Chondrocyte (in vitro differentiated cells): ENCODE measurements around the gene AKAP4. TPM values are rescaled to one million over a fixed set of nuclear protein-coding genes. Genes with fewer than 3 reads are reported as not detected.

Experiments
- DNase-seq: peaks from one replicate; pipeline ENCODE4 v3.0.0; 2021; ENCODE audit warnings: mixed read lengths, low spot score
- H3K27ac Mint-ChIP-seq: one replicate; pipeline ENCODE4 v1.8.0; 2021; ENCODE audit warnings: mild to moderate bottlenecking, moderate library complexity, mixed read lengths; ENCODE audit not compliant: unreplicated experiment
- H3K27me3 Mint-ChIP-seq: 2 replicates; pipeline ENCODE4 v1.8.0; 2021; ENCODE audit warnings: low read depth, mixed read lengths
- H3K36me3 Mint-ChIP-seq: 2 replicates; pipeline ENCODE4 v1.8.0; 2021; ENCODE audit warnings: low read depth, mixed read lengths
- H3K4me1 Mint-ChIP-seq: 2 replicates; pipeline ENCODE4 v1.8.0; 2021; ENCODE audit warnings: low read depth, mild to moderate bottlenecking, mixed read lengths
- H3K4me3 Mint-ChIP-seq: one replicate; pipeline ENCODE4 v1.8.0; 2021; ENCODE audit warnings: mild to moderate bottlenecking, moderate library complexity, mixed read lengths; ENCODE audit not compliant: unreplicated experiment
- H3K9me3 Mint-ChIP-seq: 2 replicates; pipeline ENCODE4 v1.8.0; 2021; ENCODE audit warnings: low read depth, mixed read lengths
- total RNA-seq: library from RNA; stranded (reverse); gene quantifications from 3 replicates; pipeline ENCODE4 v1.2.1, GENCODE V29; 2021
- TF ChIP-seq, protein P1 (sequence below): fragments of 200-600 bp; sonication (generic); IDR thresholded peaks from 2 replicates; pipeline ENCODE4 v1.5.0; 2021; ENCODE audit warnings: antibody characterized with exemption, mild to moderate bottlenecking, moderate library complexity

Gene AKAP4
- total RNA-seq, 1 donor from 2014 or later = not detected

DNA sequence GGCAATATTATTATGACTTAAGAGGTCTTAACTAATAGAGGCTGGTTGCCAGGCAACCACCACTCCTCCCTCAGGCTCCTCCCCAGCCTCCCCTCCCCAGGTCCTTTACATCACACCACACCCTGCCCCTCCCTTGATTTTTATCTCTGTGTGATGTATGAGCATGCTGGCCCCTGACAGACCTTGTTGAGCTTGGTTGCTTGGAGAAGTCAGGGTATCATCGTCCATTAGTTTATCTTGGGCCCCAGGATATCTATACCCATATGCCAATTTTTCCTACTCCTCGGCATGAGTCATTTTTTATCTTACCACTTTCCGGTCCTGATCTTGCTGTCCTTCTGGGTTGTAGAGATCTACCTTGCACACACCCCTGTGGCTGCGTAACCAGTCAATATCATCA is 2.5 kb downstream of the AKAP4 start:
- no peaks in the 10 kb centered on the region for H3K27me3 Mint-ChIP-seq
- no peaks in the 10 kb centered on the region for H3K4me1 Mint-ChIP-seq
- no peak overlapping the region for H3K27ac Mint-ChIP-seq
- H3K4me3 Mint-ChIP-seq = no peak overlapping the region
- no peaks in the 10 kb centered on the region for H3K9me3 Mint-ChIP-seq
- TF ChIP-seq, protein P1, sequence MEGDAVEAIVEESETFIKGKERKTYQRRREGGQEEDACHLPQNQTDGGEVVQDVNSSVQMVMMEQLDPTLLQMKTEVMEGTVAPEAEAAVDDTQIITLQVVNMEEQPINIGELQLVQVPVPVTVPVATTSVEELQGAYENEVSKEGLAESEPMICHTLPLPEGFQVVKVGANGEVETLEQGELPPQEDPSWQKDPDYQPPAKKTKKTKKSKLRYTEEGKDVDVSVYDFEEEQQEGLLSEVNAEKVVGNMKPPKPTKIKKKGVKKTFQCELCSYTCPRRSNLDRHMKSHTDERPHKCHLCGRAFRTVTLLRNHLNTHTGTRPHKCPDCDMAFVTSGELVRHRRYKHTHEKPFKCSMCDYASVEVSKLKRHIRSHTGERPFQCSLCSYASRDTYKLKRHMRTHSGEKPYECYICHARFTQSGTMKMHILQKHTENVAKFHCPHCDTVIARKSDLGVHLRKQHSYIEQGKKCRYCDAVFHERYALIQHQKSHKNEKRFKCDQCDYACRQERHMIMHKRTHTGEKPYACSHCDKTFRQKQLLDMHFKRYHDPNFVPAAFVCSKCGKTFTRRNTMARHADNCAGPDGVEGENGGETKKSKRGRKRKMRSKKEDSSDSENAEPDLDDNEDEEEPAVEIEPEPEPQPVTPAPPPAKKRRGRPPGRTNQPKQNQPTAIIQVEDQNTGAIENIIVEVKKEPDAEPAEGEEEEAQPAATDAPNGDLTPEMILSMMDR = no peak
- H3K36me3 Mint-ChIP-seq = no peaks in the 10 kb centered on the region
- DNase-seq = no peak

DNA sequence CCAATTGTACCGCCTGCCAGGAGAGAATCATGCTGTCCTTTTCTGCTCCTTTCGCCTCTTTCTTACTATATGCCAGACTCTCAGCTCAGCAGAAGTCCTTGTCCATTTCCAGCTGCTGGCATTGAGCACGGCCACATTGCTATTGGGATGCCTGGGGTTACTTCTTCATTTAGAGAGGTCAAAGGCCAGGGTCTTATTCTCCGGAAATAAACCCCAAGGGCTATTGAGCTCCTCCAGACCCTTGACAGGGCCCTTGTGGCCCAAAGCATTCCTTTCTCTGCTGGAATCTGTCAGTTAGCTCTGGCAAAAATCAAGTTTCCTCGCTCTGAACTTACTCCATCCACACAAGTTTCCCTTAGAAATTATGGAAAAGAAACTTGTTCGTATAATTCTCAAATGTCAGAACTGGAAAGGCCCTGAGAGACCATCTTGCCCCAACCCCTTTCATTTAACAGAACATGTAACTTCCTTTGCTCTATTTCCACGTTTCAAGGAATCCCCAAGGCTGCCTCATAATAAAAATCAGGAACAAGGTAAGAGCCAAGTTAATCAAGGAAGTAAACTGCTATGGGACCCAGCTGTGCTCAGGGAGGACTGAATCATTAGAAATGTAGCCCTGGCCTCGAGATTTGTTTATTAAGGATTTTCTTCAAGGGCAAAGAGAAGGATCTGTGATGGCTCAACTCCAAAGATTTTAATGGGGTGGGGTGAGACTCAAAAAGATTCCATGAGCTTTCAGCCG is 11.8 kb downstream of the AKAP4 start:
- H3K27me3 Mint-ChIP-seq = no peaks in the 10 kb centered on the region

DNA sequence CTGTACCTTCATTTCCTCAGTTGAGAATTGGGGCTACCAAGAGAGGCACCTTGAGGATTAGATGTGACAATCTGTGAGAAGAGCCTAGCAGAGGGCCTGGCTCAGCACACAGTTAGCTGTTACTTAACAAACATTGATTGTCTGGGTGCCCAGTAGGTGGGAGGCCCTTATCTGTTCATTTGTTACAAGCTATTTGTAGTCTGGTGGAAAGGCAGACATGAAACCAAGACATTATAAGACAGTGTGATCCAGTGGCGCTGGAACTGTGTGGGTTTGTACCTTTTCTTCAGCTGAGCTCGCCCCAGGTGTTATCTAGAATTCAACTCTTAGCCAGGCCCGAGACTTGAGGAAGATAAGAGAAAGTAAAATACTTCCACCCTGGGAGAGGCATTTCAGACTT is 16.9 kb downstream of the AKAP4 start:
- H3K36me3 Mint-ChIP-seq = no peaks in the 10 kb centered on the region
- peaks cover 4% of the 10 kb centered on the region for H3K4me1 Mint-ChIP-seq
- TF ChIP-seq, protein P1 = no peak
- no peak for DNase-seq
- H3K4me3 Mint-ChIP-seq = no peak overlapping the region
- H3K27ac Mint-ChIP-seq = no peak overlapping the region
- H3K27me3 Mint-ChIP-seq = no peaks in the 10 kb centered on the region
- peaks cover 5% of the 10 kb centered on the region for H3K9me3 Mint-ChIP-seq

More for the DNA sequence above, 11.8 kb downstream of the AKAP4 start:
- no peak for DNase-seq
- Mint-ChIP-seq H3K4me3 (no peak overlapping the region), H3K4me1 (no peaks in the 10 kb centered on the region), H3K36me3 (no peaks in the 10 kb centered on the region), H3K9me3 (peaks cover 2% of the 10 kb centered on the region), H3K27ac (no peak overlapping the region)
- TF ChIP-seq, protein P1 = no peak

DNA sequence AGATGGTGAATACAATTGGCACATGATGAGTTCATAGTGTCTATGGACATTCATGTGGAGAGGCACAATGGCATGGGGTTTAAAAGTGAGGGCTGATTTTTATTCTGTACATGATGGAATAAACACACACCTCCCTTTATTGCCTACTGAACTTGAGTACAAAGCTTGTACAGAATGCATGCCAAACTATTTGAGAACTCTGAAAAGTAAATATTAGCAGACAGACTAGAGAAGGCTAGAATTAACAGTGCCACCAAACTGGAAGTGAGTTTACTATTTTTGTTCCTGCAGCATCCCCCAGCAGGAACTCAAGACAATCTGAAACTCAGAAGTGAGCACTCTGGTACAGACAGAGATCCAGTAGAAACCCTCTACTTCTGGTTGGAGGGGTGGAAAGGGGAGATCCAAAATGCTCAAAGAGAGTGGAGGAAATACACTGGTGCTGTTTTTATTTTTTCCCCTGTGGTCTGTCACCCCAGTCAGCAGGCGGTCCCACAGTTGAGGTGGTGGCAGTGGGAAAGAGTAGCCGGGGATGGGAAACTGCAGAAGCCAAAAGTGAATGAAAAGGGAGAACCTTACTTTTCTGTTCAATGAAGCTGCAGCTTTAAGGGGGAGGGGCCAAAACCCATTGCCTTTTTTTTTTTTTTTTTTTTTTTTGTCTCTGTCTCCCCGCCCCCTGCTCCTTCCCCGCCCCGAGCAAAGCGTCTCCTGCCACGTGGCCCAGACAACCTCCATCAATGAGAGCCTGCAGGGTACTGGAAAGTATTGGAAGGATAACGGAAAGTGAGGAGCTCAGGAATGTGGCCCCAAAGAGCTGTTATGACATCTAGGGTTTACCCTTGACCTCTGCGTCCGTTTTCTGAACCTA is 20.5 kb downstream of the AKAP4 start:
- Mint-ChIP-seq H3K27ac (no peak overlapping the region), H3K9me3 (peaks cover 5% of the 10 kb centered on the region), H3K4me3 (no peak overlapping the region), H3K27me3 (no peaks in the 10 kb centered on the region), H3K4me1 (peaks cover 4% of the 10 kb centered on the region), H3K36me3 (no peaks in the 10 kb centered on the region)
- TF ChIP-seq, protein P1 = no peak
- no peak for DNase-seq

DNA sequence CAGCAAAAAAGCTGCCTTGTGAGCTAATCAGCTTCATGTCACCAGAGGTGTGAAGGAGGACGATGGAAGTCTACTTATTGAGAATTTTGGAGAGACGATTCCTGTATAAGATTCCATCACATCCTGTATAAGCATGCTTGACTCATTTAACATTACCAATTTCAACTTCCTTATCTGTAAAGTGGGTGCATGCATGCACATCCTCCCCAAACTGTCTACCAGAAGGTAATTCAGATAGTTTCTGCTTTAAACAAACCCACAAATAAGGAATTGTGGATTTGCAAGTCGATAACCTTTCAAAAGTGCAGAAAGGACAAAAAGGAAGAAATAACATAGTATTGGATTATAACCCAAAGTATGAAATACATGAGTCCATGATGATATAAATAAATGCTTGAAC is 31.1 kb downstream of the AKAP4 start:
- Mint-ChIP-seq H3K9me3 (peaks cover 22% of the 10 kb centered on the region), H3K27ac (no peak overlapping the region), H3K4me3 (no peak overlapping the region), H3K27me3 (no peaks in the 10 kb centered on the region), H3K4me1 (no peaks in the 10 kb centered on the region), H3K36me3 (peaks cover 2% of the 10 kb centered on the region)
- TF ChIP-seq, protein P1 = no peak
- no peak for DNase-seq
